Neural cell (in vitro differentiated cells): ENCODE results near the gene S100A8.

Experiments
- EZH2 ChIP-seq: fragments of 200-600, 300-800 bp; shearing (Covaris generic), sonication (generic); IDR thresholded peaks from 2 replicates; pipeline ENCODE4 v1.6.1; 2014; ENCODE audit warnings: antibody characterized with exemption, low read length, borderline replicate concordance, mild to moderate bottlenecking; ENCODE audit not compliant: insufficient read depth, poor library complexity, severe bottlenecking
- POLR2AphosphoS5 ChIP-seq: IDR thresholded peaks from 2 replicates; pipeline ENCODE4 v1.6.1; 2012
- RAD21 ChIP-seq: fragments of 450-650 bp; conservative IDR thresholded peaks from 2 replicates; pipeline ENCODE4 v1.6.1; 2014; ENCODE audit warnings: antibody characterized with exemption, mild to moderate bottlenecking, moderate library complexity
- SMC3 ChIP-seq: fragments of 450-650 bp; conservative IDR thresholded peaks from 2 replicates; pipeline ENCODE4 v1.6.1; 2014; ENCODE audit warnings: antibody characterized with exemption, mild to moderate bottlenecking, moderate library complexity; ENCODE audit not compliant: poor library complexity
- TAF1 ChIP-seq: IDR thresholded peaks from 2 replicates; pipeline ENCODE4 v1.6.1; 2012; ENCODE audit warnings: low read depth
- TF ChIP-seq, protein P1 (sequence below): IDR thresholded peaks from 2 replicates; pipeline ENCODE4 v1.6.1; 2012; ENCODE audit warnings: borderline replicate concordance
- TF ChIP-seq, protein P2 (sequence below): fragments of 450-650 bp; IDR thresholded peaks from 2 replicates; pipeline ENCODE4 v1.5.1; 2014; ENCODE audit warnings: antibody characterized with exemption, mild to moderate bottlenecking, moderate library complexity; ENCODE audit not compliant: poor library complexity, severe bottlenecking

DNA sequence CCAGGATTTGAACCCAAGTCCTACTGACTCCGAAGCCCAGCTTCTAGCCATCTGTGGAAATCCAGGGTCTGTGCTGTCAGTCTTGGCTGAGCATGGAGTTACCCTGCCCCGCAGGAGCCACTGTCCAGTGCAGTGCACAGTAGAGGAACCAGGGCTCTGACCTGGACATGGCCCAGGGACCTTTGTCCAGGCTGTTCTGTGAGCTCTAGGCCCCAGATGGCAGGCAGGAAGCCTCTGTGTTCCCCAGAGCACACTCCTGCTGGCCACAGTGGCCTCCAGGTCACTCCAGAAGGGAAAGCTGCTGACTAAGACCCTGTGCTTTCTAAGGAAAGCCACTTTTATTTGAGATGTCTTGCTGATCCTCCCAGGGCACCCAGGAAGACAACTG lies 39.3 kb upstream of the S100A8 start:
- TF ChIP-seq POLR2AphosphoS5 (no peak), RAD21 (no peak), TAF1 (no peak), EZH2 (no peak), SMC3 (no peak)
- TF ChIP-seq, protein P1, sequence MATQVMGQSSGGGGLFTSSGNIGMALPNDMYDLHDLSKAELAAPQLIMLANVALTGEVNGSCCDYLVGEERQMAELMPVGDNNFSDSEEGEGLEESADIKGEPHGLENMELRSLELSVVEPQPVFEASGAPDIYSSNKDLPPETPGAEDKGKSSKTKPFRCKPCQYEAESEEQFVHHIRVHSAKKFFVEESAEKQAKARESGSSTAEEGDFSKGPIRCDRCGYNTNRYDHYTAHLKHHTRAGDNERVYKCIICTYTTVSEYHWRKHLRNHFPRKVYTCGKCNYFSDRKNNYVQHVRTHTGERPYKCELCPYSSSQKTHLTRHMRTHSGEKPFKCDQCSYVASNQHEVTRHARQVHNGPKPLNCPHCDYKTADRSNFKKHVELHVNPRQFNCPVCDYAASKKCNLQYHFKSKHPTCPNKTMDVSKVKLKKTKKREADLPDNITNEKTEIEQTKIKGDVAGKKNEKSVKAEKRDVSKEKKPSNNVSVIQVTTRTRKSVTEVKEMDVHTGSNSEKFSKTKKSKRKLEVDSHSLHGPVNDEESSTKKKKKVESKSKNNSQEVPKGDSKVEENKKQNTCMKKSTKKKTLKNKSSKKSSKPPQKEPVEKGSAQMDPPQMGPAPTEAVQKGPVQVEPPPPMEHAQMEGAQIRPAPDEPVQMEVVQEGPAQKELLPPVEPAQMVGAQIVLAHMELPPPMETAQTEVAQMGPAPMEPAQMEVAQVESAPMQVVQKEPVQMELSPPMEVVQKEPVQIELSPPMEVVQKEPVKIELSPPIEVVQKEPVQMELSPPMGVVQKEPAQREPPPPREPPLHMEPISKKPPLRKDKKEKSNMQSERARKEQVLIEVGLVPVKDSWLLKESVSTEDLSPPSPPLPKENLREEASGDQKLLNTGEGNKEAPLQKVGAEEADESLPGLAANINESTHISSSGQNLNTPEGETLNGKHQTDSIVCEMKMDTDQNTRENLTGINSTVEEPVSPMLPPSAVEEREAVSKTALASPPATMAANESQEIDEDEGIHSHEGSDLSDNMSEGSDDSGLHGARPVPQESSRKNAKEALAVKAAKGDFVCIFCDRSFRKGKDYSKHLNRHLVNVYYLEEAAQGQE = no peak
- TF ChIP-seq, protein P2, sequence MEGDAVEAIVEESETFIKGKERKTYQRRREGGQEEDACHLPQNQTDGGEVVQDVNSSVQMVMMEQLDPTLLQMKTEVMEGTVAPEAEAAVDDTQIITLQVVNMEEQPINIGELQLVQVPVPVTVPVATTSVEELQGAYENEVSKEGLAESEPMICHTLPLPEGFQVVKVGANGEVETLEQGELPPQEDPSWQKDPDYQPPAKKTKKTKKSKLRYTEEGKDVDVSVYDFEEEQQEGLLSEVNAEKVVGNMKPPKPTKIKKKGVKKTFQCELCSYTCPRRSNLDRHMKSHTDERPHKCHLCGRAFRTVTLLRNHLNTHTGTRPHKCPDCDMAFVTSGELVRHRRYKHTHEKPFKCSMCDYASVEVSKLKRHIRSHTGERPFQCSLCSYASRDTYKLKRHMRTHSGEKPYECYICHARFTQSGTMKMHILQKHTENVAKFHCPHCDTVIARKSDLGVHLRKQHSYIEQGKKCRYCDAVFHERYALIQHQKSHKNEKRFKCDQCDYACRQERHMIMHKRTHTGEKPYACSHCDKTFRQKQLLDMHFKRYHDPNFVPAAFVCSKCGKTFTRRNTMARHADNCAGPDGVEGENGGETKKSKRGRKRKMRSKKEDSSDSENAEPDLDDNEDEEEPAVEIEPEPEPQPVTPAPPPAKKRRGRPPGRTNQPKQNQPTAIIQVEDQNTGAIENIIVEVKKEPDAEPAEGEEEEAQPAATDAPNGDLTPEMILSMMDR = no peak
